Ishikawa (cell line): ENCODE data around the gene RAD51B.

ENCODE experiments used
- CEBPB ChIP-seq: IDR thresholded peaks from 2 replicates; pipeline ENCODE4 v1.6.1; 2012
- CREB1 ChIP-seq: IDR thresholded peaks from 2 replicates; pipeline ENCODE4 v1.6.1; 2012; ENCODE audit warnings: low read depth
- EP300 ChIP-seq: IDR thresholded peaks from 2 replicates; pipeline ENCODE4 v1.6.1; 2012; ENCODE audit warnings: borderline replicate concordance
- RAD21 ChIP-seq: IDR thresholded peaks from 2 replicates; pipeline ENCODE4 v1.6.1; 2012; ENCODE audit warnings: low read depth
- REST ChIP-seq: IDR thresholded peaks from 2 replicates; pipeline ENCODE4 v1.6.1; 2012; ENCODE audit warnings: low read depth, mild to moderate bottlenecking
- TAF1 ChIP-seq: IDR thresholded peaks from 2 replicates; pipeline ENCODE4 v1.6.1; 2012; ENCODE audit warnings: low read depth, mild to moderate bottlenecking
- TCF12 ChIP-seq: IDR thresholded peaks from 2 replicates; pipeline ENCODE4 v1.6.1; 2012; ENCODE audit warnings: low read depth
- TEAD4 ChIP-seq: IDR thresholded peaks from 2 replicates; pipeline ENCODE4 v1.6.1; 2012
- USF1 ChIP-seq: IDR thresholded peaks from 2 replicates; pipeline ENCODE4 v1.6.1; 2012
- YY1 ChIP-seq: IDR thresholded peaks from 2 replicates; pipeline ENCODE4 v1.6.1; 2012; ENCODE audit warnings: low read depth
- TF ChIP-seq, protein P1 (sequence below): IDR thresholded peaks from 2 replicates; pipeline ENCODE4 v1.6.1; 2012

- no peak for TF ChIP-seq EP300
- no peak for TF ChIP-seq REST
- TF ChIP-seq, protein P1, sequence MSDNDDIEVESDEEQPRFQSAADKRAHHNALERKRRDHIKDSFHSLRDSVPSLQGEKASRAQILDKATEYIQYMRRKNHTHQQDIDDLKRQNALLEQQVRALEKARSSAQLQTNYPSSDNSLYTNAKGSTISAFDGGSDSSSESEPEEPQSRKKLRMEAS: no peak
- TF ChIP-seq TEAD4: no peak
- TF ChIP-seq TAF1: no peak
- no peak for TF ChIP-seq CEBPB
- no peak for TF ChIP-seq RAD21
- TF ChIP-seq YY1: no peak
- no peak for TF ChIP-seq USF1
- no peak for TF ChIP-seq CREB1
- no peak for TF ChIP-seq TCF12
These were observed 886.2 kb downstream of the RAD51B start for GRCh38 chr14:68705741-68706283.
